HepG2 (cell line): ENCODE data around the gene RRAS. TPM values are rescaled to one million over a fixed set of nuclear protein-coding genes. Genes with fewer than 3 reads are reported as not detected.
A peak's percentile ranks its signal among the peaks of the same experiment; 100 is the strongest.

Experiments
- ARNT2 ChIP-seq: sonication (generic); formaldehyde crosslinking; IDR thresholded peaks from 2 replicates; pipeline ENCODE4 v1.8.0; 2022; ENCODE audit warnings: mild to moderate bottlenecking, low read depth, missing genetic modification reagents, moderate library complexity
- BRCA1 ChIP-seq: sonication (generic); formaldehyde crosslinking; IDR thresholded peaks from 2 replicates; pipeline ENCODE4 v1.4.0; 2020; ENCODE audit warnings: missing genetic modification reagents
- DMAP1 ChIP-seq: IDR thresholded peaks from 2 replicates; pipeline ENCODE4 v1.6.1; 2016
- EED ChIP-seq: sonication (generic); formaldehyde crosslinking; IDR thresholded peaks from 2 replicates; pipeline ENCODE4 v1.5.0; 2020; ENCODE audit warnings: mild to moderate bottlenecking, missing genetic modification reagents
- KDM5A ChIP-seq: fragments of 200-600 bp; sonication (generic); IDR thresholded peaks from 2 replicates; pipeline ENCODE4 v1.7.0; 2018; ENCODE audit warnings: antibody characterized with exemption, mild to moderate bottlenecking, low read length, borderline replicate concordance
- RBM22 ChIP-seq: fragments of 200-400 bp; formaldehyde crosslinking; optimal IDR thresholded peaks from 2 replicates; pipeline ENCODE3; 2017; ENCODE audit warnings: mild to moderate bottlenecking, low read length, moderate library complexity
- SMARCE1 ChIP-seq: fragments of 450-650 bp; IDR thresholded peaks from 2 replicates; pipeline ENCODE4 v1.6.1; 2017; ENCODE audit warnings: borderline replicate concordance
- THYN1 ChIP-seq: sonication (generic); formaldehyde crosslinking; IDR thresholded peaks from 2 replicates; pipeline ENCODE4 v1.8.1; 2023; ENCODE audit warnings: low read depth, mild to moderate bottlenecking, moderate library complexity, missing genetic modification reagents, borderline replicate concordance
- ZBTB1 ChIP-seq: sonication (generic); formaldehyde crosslinking; IDR thresholded peaks from 2 replicates; pipeline ENCODE4 v1.4.0; 2020; ENCODE audit warnings: missing genetic modification reagents, borderline replicate concordance
- ZBTB14 ChIP-seq: sonication (generic); formaldehyde crosslinking; IDR thresholded peaks from 2 replicates; pipeline ENCODE4 v1.4.0; 2020; ENCODE audit warnings: missing genetic modification reagents
- ZFP82 ChIP-seq: sonication (generic); formaldehyde crosslinking; IDR thresholded peaks from 2 replicates; pipeline ENCODE4 v1.5.1; 2020; ENCODE audit warnings: mild to moderate bottlenecking, missing genetic modification reagents, borderline replicate concordance
- ZGPAT ChIP-seq: IDR thresholded peaks from 2 replicates; pipeline ENCODE4 v1.6.1; 2016; ENCODE audit warnings: mild to moderate bottlenecking
- ZNF263 ChIP-seq: sonication (generic); formaldehyde crosslinking; IDR thresholded peaks from 2 replicates; pipeline ENCODE4 v1.4.0; 2020; ENCODE audit warnings: missing genetic modification reagents
- ZNF841 ChIP-seq: sonication (generic); formaldehyde crosslinking; IDR thresholded peaks from 2 replicates; pipeline ENCODE4 v1.8.1; 2023; ENCODE audit warnings: missing genetic modification reagents, borderline replicate concordance
- polyA plus RNA-seq, 8 experiments: library from polyadenylated mRNA; depleted of rRNA in 3 of 8; stranded (reverse) in 7 of 8; unstranded in 1 of 8; fragments of >200 nt; fragmentation: Illumina TruSeq in 4 of 8; extraction: Trizol in 4 of 8; gene quantifications; 2 replicates each; pipeline versions ENCODE4 v1.2.1 to v1.2.3, GENCODE V29; 2011 to 2016; ENCODE audit warnings: low read depth in 4 of 8, missing spikeins in 1 of 8, mixed read lengths in 1 of 8; ENCODE audit not compliant: insufficient read depth in 1 of 8
- total RNA-seq, 5 experiments: library from RNA; depleted of rRNA; stranded (reverse); fragments of >200 nt; fragmentation: Illumina TruSeq; extraction: Trizol; gene quantifications; 2 replicates each; pipeline ENCODE4 v1.2.3, GENCODE V29; 2016; ENCODE audit warnings: low read depth in 1 of 5
- TF ChIP-seq, protein P1 (sequence below): sonication (generic); formaldehyde crosslinking; IDR thresholded peaks from 2 replicates; pipeline ENCODE4 v1.5.0; 2020; ENCODE audit warnings: mild to moderate bottlenecking, missing genetic modification reagents
- TF ChIP-seq, protein P2 (sequence below): sonication (generic); formaldehyde crosslinking; IDR thresholded peaks from 2 replicates; pipeline ENCODE4 v1.8.0; 2022; ENCODE audit warnings: mild to moderate bottlenecking, missing genetic modification reagents
- TF ChIP-seq, protein P3 (sequence below): sonication (generic); formaldehyde crosslinking; IDR thresholded peaks from 2 replicates; pipeline ENCODE4 v1.8.0; 2022; ENCODE audit warnings: mild to moderate bottlenecking, missing genetic modification reagents, moderate library complexity

RRAS gene
- total and polyA plus RNA-seq, 2 of the 13 experiments (the other 11 are each of a cell fraction or from before 2014, with no cell fraction given), result 1.5 to 12.0 TPM

- TF ChIP-seq RBM22 (no peak), EED (CRISPR knock-in tag) (no peak), ZGPAT (CRISPR knock-in tag) (peak; percentile 77), KDM5A (no peak), ZBTB1 (CRISPR knock-in tag) (no peak), ZNF263 (CRISPR knock-in tag) (no peak), ZFP82 (CRISPR knock-in tag) (no peak), ZNF841 (CRISPR knock-in tag) (no peak), ARNT2 (no peak; the same call in 1 of the 2 replicates), BRCA1 (CRISPR knock-in tag) (no peak), ZBTB14 (no peak), DMAP1 (CRISPR knock-in tag) (peak; percentile 64; the same call in 1 of the 2 replicates), THYN1 (no peak), SMARCE1 (no peak)
- TF ChIP-seq, protein P1, sequence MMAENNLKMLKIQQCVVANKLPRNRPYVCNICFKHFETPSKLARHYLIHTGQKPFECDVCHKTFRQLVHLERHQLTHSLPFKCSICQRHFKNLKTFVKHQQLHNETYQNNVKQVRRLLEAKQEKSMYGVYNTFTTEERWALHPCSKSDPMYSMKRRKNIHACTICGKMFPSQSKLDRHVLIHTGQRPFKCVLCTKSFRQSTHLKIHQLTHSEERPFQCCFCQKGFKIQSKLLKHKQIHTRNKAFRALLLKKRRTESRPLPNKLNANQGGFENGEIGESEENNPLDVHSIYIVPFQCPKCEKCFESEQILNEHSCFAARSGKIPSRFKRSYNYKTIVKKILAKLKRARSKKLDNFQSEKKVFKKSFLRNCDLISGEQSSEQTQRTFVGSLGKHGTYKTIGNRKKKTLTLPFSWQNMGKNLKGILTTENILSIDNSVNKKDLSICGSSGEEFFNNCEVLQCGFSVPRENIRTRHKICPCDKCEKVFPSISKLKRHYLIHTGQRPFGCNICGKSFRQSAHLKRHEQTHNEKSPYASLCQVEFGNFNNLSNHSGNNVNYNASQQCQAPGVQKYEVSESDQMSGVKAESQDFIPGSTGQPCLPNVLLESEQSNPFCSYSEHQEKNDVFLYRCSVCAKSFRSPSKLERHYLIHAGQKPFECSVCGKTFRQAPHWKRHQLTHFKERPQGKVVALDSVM (CRISPR knock-in tag), result peak; percentile 43; the same call in 1 of the 2 replicates
- TF ChIP-seq, protein P2, sequence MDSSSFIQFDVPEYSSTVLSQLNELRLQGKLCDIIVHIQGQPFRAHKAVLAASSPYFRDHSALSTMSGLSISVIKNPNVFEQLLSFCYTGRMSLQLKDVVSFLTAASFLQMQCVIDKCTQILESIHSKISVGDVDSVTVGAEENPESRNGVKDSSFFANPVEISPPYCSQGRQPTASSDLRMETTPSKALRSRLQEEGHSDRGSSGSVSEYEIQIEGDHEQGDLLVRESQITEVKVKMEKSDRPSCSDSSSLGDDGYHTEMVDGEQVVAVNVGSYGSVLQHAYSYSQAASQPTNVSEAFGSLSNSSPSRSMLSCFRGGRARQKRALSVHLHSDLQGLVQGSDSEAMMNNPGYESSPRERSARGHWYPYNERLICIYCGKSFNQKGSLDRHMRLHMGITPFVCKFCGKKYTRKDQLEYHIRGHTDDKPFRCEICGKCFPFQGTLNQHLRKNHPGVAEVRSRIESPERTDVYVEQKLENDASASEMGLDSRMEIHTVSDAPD, result no peak
- TF ChIP-seq, protein P3, sequence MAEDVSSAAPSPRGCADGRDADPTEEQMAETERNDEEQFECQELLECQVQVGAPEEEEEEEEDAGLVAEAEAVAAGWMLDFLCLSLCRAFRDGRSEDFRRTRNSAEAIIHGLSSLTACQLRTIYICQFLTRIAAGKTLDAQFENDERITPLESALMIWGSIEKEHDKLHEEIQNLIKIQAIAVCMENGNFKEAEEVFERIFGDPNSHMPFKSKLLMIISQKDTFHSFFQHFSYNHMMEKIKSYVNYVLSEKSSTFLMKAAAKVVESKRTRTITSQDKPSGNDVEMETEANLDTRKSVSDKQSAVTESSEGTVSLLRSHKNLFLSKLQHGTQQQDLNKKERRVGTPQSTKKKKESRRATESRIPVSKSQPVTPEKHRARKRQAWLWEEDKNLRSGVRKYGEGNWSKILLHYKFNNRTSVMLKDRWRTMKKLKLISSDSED (CRISPR knock-in tag), result no peak
- TF ChIP-seq, all 625 proteins: peak for 194
Observed at GRCh38 chr19:49640113-49640898, at the start of gene RRAS (continued).
